Esophagus muscularis mucosa (tissue), 3 donors: Measurements from ENCODE around the gene RTCA.

ENCODE experiments used
- CTCF ChIP-seq, 3 experiments: fragments of 200-600 bp in 2 of 3; fragments of 450-650 bp in 1 of 3; sonication (generic) in 2 of 3; IDR thresholded peaks; one replicate each; pipeline ENCODE4 v1.5.1; 2017 to 2019; ENCODE audit warnings: antibody characterized with exemption in 3 of 3, mild to moderate bottlenecking in 2 of 3, moderate library complexity in 1 of 3
- POLR2A ChIP-seq: fragments of 450-650 bp; IDR thresholded peaks from one replicate; pipeline ENCODE4 v1.6.1; 2017; ENCODE audit warnings: antibody characterized with exemption, moderate library complexity, mild to moderate bottlenecking, low read depth

DNA sequence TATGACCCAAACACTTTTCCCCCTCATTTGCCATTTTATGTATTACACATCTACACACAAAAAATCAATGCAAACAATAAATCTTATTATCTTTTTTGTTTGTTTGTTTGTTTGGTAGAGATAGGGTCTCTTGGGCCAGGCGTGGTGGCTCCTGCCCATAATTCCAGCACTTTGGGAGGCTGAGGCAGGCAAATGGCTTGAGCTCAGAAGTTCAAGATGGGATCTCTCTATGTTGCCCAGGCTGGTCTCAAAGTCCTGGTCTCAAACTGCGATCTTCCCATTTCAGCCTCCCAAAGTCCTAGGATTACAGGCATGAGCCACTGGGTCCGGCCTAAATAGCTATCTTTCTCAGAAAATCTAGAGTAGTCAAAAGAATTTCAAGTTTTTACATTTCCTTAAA, 15.2 kb upstream of the RTCA start:
- TF ChIP-seq POLR2A = no peak
- no peak for TF ChIP-seq CTCF (IDR thresholded peaks at IDR 0.05)
